Left ventricle myocardium inferior (tissue), 1 donor: ENCODE results near the gene RRP8. TPM values are rescaled to one million over a fixed set of nuclear protein-coding genes. Genes with fewer than 3 reads are reported as not detected.

ENCODE experiments used
- DNase-seq: peaks from one replicate; pipeline ENCODE4 v3.0.0-alpha.2; 2020
- H3K27ac ChIP-seq: fragments of 200-600 bp; replicated peaks from 2 replicates; pipeline ENCODE4 v1.8.0; 2021
- H3K27me3 ChIP-seq: fragments of 200-600 bp; 2 replicates; pipeline ENCODE4 v1.8.0; 2021; ENCODE audit warnings: low read depth
- H3K36me3 ChIP-seq: fragments of 200-600 bp; 2 replicates; pipeline ENCODE4 v1.8.0; 2021
- H3K4me1 ChIP-seq: fragments of 200-600 bp; 2 replicates; pipeline ENCODE4 v1.8.0; 2021
- H3K4me3 ChIP-seq: fragments of 200-600 bp; 2 replicates; pipeline ENCODE4 v1.8.0; 2021; ENCODE audit warnings: mild to moderate bottlenecking, moderate library complexity
- H3K9me3 ChIP-seq: fragments of 200-600 bp; replicated peaks from 2 replicates; pipeline ENCODE4 v1.8.0; 2021
- intact Hi-C: fragments of 100-400 bp; cut with micrococcal nuclease; formaldehyde crosslinking; loops from one replicate; pipeline ENCODE4 v1.11.0; 2022
- total RNA-seq: library from RNA; stranded (reverse); fragmentation: NEBNext Ultra II Directional; extraction: Animal tissue kit (Norgen Biotek cat#: 25700); gene quantifications from one replicate; pipeline ENCODE4 v1.2.1, GENCODE V29; 2021
- TF ChIP-seq, protein P1 (sequence below): fragments of 200-600 bp; IDR thresholded peaks from 2 replicates; pipeline ENCODE4 v1.8.0; 2021; ENCODE audit warnings: antibody characterized with exemption, mild to moderate bottlenecking, borderline replicate concordance
- donor health status: DM: no; HTN: yes; CAD: no; lungs with severe emphysema.

RRP8 gene
- total RNA-seq, 1 donor from 2014 or later = 19.2 TPM

DNA sequence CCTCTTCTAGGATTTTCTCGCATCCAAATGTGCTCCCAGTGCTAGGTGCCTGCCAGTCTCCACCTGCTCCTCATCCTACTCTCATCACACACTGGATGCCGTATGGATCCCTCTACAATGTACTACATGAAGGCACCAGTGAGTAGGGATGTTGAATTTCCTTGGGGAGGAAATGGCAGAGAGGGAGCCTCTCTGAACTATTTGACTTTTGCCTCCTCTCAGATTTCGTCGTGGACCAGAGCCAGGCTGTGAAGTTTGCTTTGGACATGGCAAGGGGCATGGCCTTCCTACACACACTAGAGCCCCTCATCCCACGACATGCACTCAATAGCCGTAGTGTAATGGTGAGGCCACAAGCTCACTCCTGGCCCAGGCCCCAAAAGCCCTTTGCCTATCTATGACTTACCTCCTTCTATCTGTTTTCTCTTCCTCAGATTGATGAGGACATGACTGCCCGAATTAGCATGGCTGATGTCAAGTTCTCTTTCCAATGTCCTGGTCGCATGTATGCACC, 6.1 kb upstream of the RRP8 start:
- Histone ChIP-seq H3K36me3 (peaks cover 38% of the 10 kb centered on the region), H3K27ac (peak overlapping the region; percentile 7), H3K9me3 (no peaks in the 10 kb centered on the region), H3K27me3 (no peaks in the 10 kb centered on the region), H3K4me1 (peaks cover 85% of the 10 kb centered on the region), H3K4me3 (no peak overlapping the region)
- intact Hi-C loops = no loop called here
- no peak for DNase-seq
- TF ChIP-seq, protein P1, sequence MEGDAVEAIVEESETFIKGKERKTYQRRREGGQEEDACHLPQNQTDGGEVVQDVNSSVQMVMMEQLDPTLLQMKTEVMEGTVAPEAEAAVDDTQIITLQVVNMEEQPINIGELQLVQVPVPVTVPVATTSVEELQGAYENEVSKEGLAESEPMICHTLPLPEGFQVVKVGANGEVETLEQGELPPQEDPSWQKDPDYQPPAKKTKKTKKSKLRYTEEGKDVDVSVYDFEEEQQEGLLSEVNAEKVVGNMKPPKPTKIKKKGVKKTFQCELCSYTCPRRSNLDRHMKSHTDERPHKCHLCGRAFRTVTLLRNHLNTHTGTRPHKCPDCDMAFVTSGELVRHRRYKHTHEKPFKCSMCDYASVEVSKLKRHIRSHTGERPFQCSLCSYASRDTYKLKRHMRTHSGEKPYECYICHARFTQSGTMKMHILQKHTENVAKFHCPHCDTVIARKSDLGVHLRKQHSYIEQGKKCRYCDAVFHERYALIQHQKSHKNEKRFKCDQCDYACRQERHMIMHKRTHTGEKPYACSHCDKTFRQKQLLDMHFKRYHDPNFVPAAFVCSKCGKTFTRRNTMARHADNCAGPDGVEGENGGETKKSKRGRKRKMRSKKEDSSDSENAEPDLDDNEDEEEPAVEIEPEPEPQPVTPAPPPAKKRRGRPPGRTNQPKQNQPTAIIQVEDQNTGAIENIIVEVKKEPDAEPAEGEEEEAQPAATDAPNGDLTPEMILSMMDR = no peak

- TF ChIP-seq, protein P1 = no peak
- H3K4me1 ChIP-seq = peaks cover 92% of the 10 kb centered on the region
- peaks cover 38% of the 10 kb centered on the region for H3K36me3 ChIP-seq
- H3K9me3 ChIP-seq = no peaks in the 10 kb centered on the region
- no peaks in the 10 kb centered on the region for H3K27me3 ChIP-seq
- DNase-seq = no peak
- intact Hi-C loops = no loop called here
- H3K4me3 ChIP-seq = no peak overlapping the region
- peak overlapping the region; percentile 98 for H3K27ac ChIP-seq
Observed at GRCh38 chr11:6608726-6609501, 5.5 kb upstream of the RRP8 start.

GRCh38 chr11:6608011-6608410, 4.6 kb upstream of the RRP8 start:
- TF ChIP-seq, protein P1 = no peak
- DNase-seq = no peak
- intact Hi-C loops = no loop called here
- peak overlapping the region; percentile 98 for H3K27ac ChIP-seq
- no peaks in the 10 kb centered on the region for H3K27me3 ChIP-seq
- peaks cover 93% of the 10 kb centered on the region for H3K4me1 ChIP-seq
- peaks cover 38% of the 10 kb centered on the region for H3K36me3 ChIP-seq
- peak overlapping the region; percentile 90 for H3K4me3 ChIP-seq
- H3K9me3 ChIP-seq = no peaks in the 10 kb centered on the region

DNA sequence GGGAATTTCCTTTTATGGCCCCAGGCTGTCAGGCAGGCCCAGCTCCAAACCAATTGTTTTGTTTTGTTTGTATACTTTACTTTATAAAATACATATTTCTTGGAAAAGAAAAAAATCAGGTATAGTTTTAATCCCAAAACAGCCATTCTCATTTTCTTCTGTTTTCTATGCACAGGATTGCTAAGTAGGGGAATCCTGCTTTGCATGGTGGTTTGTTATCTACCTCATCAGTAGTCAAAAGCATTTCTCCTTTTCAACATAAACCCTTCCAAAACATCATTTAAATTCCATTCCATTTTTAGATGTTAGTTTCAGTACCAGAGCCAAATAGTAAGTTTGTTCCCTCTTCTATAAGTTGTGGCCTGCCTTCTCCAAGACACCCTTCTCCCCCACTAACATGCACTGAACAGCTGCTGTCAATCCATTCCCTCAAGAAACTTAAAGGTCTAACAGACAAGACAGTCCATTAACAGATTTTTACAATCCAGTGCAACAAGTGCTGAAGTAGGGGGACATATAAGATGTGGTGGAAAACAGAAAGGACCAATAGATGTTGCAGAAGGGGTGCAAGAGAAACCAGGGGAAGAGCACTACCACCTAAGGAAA, 3.9 kb upstream of the RRP8 start:
- Histone ChIP-seq H3K4me1 (peaks cover 93% of the 10 kb centered on the region), H3K36me3 (peaks cover 38% of the 10 kb centered on the region), H3K4me3 (peak overlapping the region; percentile 90), H3K27ac (peak overlapping the region; percentile 98), H3K9me3 (no peaks in the 10 kb centered on the region), H3K27me3 (no peaks in the 10 kb centered on the region)
- TF ChIP-seq, protein P1 = no peak
- no peak for DNase-seq
- intact Hi-C loops = loop anchor here (2.0 kb wide), 1 partner anchor 76 kb away; the partner anchor contains the start of gene MRPL17

DNA sequence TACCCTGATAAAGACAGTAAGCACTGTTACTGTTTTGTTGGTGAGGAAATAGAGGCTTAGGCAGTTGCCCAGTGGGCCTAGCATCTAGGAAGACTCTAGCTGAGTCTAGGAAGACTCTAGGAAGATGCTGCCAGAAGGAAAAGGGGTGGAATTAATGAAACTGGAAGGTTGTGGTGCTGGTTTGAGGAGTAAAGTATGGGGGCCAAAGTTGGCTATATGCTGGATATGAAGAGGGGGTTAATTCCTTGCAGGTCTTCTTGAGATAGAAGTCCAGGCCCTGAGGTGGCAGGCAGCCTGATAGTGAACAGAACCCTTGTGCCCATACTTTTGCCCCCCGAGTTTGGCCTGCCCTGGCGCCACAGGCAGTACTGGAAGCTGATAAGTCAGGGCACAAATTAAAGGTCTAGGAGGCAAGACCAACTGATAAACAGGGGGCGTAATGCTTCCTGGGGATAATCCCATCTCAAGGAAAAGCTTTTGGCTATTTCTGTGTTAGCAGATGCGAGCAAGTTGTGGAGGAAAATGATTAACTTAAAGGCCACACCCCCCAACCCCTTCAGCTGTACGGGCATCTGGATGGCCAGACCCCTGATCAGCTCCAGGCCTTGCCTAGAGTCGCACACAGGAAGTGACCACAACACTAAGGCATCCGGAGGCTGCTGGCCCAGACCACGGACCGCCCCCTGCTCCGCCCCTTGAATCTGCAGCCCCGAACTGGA, 3.2 kb upstream of the RRP8 start:
- no peaks in the 10 kb centered on the region for H3K9me3 ChIP-seq
- peaks cover 38% of the 10 kb centered on the region for H3K36me3 ChIP-seq
- TF ChIP-seq, protein P1 = no peak
- peak overlapping the region; percentile 98 for H3K27ac ChIP-seq
- H3K27me3 ChIP-seq = no peaks in the 10 kb centered on the region
- peaks cover 98% of the 10 kb centered on the region for H3K4me1 ChIP-seq
- intact Hi-C loops = loop anchor here (2.0 kb wide), 1 partner anchor 76 kb away; the partner anchor contains the start of gene MRPL17
- peak overlapping the region; percentile 90 for H3K4me3 ChIP-seq
- peak; percentile 95 for DNase-seq
